Gastroesophageal sphincter (tissue), 4 donors: Measurements from ENCODE around the gene FXR1. TPM values are rescaled to one million over a fixed set of nuclear protein-coding genes. Genes with fewer than 3 reads are reported as not detected.
"Not testable (repeated sequence)": the region's sequence is repeated elsewhere in the genome, so short reads cannot be mapped to it uniquely, and the experiment has no call there.

ENCODE experiments used
- ATAC-seq: fragments of 150-250 bp; one replicate; pipeline ENCODE4 v1.9.1; 2016; ENCODE audit warnings: mild to moderate bottlenecking, moderate library complexity
- H3K27ac ChIP-seq, 4 donors: fragments of 200-600 bp; sonication (generic) in 3 of 4; 1 replicate in 3 of 4; 2 replicates in 1 of 4; pipeline ENCODE4 v1.5.1; 2016 to 2019
- H3K27me3 ChIP-seq: fragments of 200-600 bp; sonication (generic); one replicate; pipeline ENCODE4 v1.5.1; 2019
- H3K36me3 ChIP-seq, 2 donors: fragments of 200-600 bp; sonication (generic); one replicate each; pipeline ENCODE4 v1.5.1; 2019; ENCODE audit warnings: control low read depth in 1 of 2
- H3K4me1 ChIP-seq, 3 donors: fragments of 200-600 bp; sonication (generic); 1 replicate in 2 of 3; 2 replicates in 1 of 3; pipeline ENCODE4 v1.5.1; 2016 to 2019; ENCODE audit warnings: control low read depth in 2 of 3
- H3K4me3 ChIP-seq, 2 donors: fragments of 200-600 bp; sonication (generic); one replicate each; pipeline ENCODE4 v1.5.1; 2019; ENCODE audit warnings: mild to moderate bottlenecking in 1 of 2, moderate library complexity in 1 of 2
- H3K9me3 ChIP-seq, 3 donors: fragments of 200-600 bp; sonication (generic); one replicate each; pipeline ENCODE4 v1.5.1; 2017 to 2019; ENCODE audit warnings: control low read depth in 2 of 3
- CTCF ChIP-seq, 4 experiments: fragments of 200-600 bp in 2 of 4; fragments of 450-650 bp in 2 of 4; sonication (generic) in 1 of 4; IDR thresholded peaks; one replicate each; pipeline ENCODE4 v1.5.1; 2017 to 2019; ENCODE audit warnings: antibody characterized with exemption in 4 of 4, mild to moderate bottlenecking in 2 of 4, moderate library complexity in 2 of 4
- EP300 ChIP-seq: sonication (generic); formaldehyde crosslinking; IDR thresholded peaks from one replicate; pipeline ENCODE4 v1.6.1; 2017; ENCODE audit warnings: antibody characterized with exemption, mild to moderate bottlenecking
- POLR2A ChIP-seq, 2 donors: fragments of 450-650 bp; IDR thresholded peaks; one replicate each; pipeline ENCODE4 v1.6.1; 2017; ENCODE audit warnings: antibody characterized with exemption in 2 of 2, mild to moderate bottlenecking in 2 of 2, moderate library complexity in 1 of 2
- POLR2AphosphoS5 ChIP-seq: sonication (generic); formaldehyde crosslinking; IDR thresholded peaks from one replicate; pipeline ENCODE4 v1.6.1; 2017; ENCODE audit warnings: antibody characterized with exemption
- WGBS, 2 donors: methylation state at CpG; one replicate each; pipeline ENCODE4 v1.1.5; 2018; ENCODE audit warnings: low coverage in 1 of 2; 5-methylcytosine and 5-hydroxymethylcytosine counted together
- total RNA-seq, 4 donors: library from RNA; depleted of rRNA; stranded (reverse); fragments of >200 nt; gene quantifications; one replicate each; pipeline ENCODE4 v1.1.0, GENCODE V29; 2016

The FXR1 gene
- total RNA-seq: 100 to 1,000 TPM; 129 to 199 (median 170) TPM

GRCh38 chr3:180912304-180913296 is at the start of gene FXR1:
Gene FXR1, plus strand, starts transcription at chr3:180912670. Its CDS starts 16 bp downstream, at chr3:180912686.
- Histone ChIP-seq H3K27ac (peak within 1 kb of the TSS; percentile 84 to 97 (median 89)), H3K27me3 (no peaks in the 10 kb centered on the region), H3K4me3 (peak within 1 kb of the TSS; percentile 75 to 99), H3K9me3 (no peaks in the 10 kb centered on the region), H3K4me1 (peaks cover 0 to 50% (median 17%) of the 10 kb centered on the region in 3 donors), H3K36me3 (peaks cover 0 to 5% of the 10 kb centered on the region in 2 donors)
- peak; percentile 37 to 40 for TF ChIP-seq POLR2A (IDR thresholded peaks at IDR 0.05)
- no peak for TF ChIP-seq EP300
- peak; percentile 19 for TF ChIP-seq POLR2AphosphoS5
- TF ChIP-seq CTCF (IDR thresholded peaks at IDR 0.05): peak; percentile 75 to 98 (median 78)
- peak; percentile 99 for ATAC-seq
- WGBS, 2 donors: 0% methylated on average over 8 to 11 of the region's 68 CpGs

GRCh38 chr3:180870008-180870699 is 42.3 kb upstream of the FXR1 start:
- 19 to 26% methylated on average over 11 to 18 of the region's 28 CpGs for WGBS, 2 donors
- H3K36me3 ChIP-seq: no peaks in the 10 kb centered on the region
- H3K27me3 ChIP-seq: no peaks in the 10 kb centered on the region
- peak; percentile 72 for ATAC-seq
- TF ChIP-seq POLR2AphosphoS5: no peak
- peak in 1 of 2 donors; percentile 15 for TF ChIP-seq POLR2A (IDR thresholded peaks at IDR 0.05)
- no peak for TF ChIP-seq EP300
- no peak for TF ChIP-seq CTCF (IDR thresholded peaks at IDR 0.05)
- peak overlapping the region; percentile 10 to 47 for H3K4me3 ChIP-seq
- H3K9me3 ChIP-seq: peaks cover 0 to 8% (median 0%) of the 10 kb centered on the region in 3 donors
- peaks cover 0 to 13% (median 0%) of the 10 kb centered on the region in 3 donors for H3K4me1 ChIP-seq
- peak overlapping the region in 2 of 4 donors; percentile 33 to 64 for H3K27ac ChIP-seq

- ATAC-seq: no peak
- no peak overlapping the region for H3K4me3 ChIP-seq
- H3K36me3 ChIP-seq: no peaks in the 10 kb centered on the region
- TF ChIP-seq POLR2A (IDR thresholded peaks at IDR 0.05) (no peak), EP300 (no peak), POLR2AphosphoS5 (peak; percentile 21)
- H3K27ac ChIP-seq: peak overlapping the region in 2 of 4 donors; percentile 13 to 22
- H3K27me3 ChIP-seq: no peaks in the 10 kb centered on the region
- peaks cover 0 to 4% (median 0%) of the 10 kb centered on the region in 3 donors for H3K9me3 ChIP-seq
- WGBS, 2 donors: 4 to 39% methylated on average over 3 of the region's 3 CpGs
- H3K4me1 ChIP-seq: peaks cover 0 to 13% (median 0%) of the 10 kb centered on the region in 3 donors
These were observed 40.6 kb upstream of the FXR1 start for GRCh38 chr3:180871901-180872300.

- not testable (repeated sequence) for H3K27me3 ChIP-seq, H3K36me3 ChIP-seq, ATAC-seq, H3K4me3 ChIP-seq, H3K9me3 ChIP-seq
- Histone ChIP-seq H3K4me1 (peaks cover 0 to 13% (median 0%) of the 10 kb centered on the region in 3 donors), H3K27ac (peak overlapping the region in 1 of 4 donors; percentile 22)
- 88 to 100% methylated on average over 1 to 5 of the region's 9 CpGs for WGBS, 2 donors
These were observed 40.0 kb upstream of the FXR1 start for GRCh38 chr3:180872430-180872829.

GRCh38 chr3:180875124-180875698 is 37.3 kb upstream of the FXR1 start:
- no peaks in the 10 kb centered on the region for H3K36me3 ChIP-seq
- no peak for ATAC-seq
- H3K9me3 ChIP-seq: no peaks in the 10 kb centered on the region
- H3K4me1 ChIP-seq: peaks cover 0 to 2% (median 0%) of the 10 kb centered on the region in 3 donors
- H3K27ac ChIP-seq: no peak overlapping the region
- 74 to 81% methylated on average over 2 of the region's 2 CpGs for WGBS, 2 donors
- TF ChIP-seq EP300: no peak
- TF ChIP-seq CTCF (IDR thresholded peaks at IDR 0.05): no peak
- no peak for TF ChIP-seq POLR2AphosphoS5
- no peak for TF ChIP-seq POLR2A (IDR thresholded peaks at IDR 0.05)
- no peak overlapping the region for H3K4me3 ChIP-seq
- H3K27me3 ChIP-seq: peaks cover 4% of the 10 kb centered on the region
